Measurements from ENCODE around the gene PLS1.
"Not testable (repeated sequence)": the region's sequence is repeated elsewhere in the genome, so short reads cannot be mapped to it uniquely, and the experiment has no call there.

The PLS1 gene

GRCh38 chr3:142563496-142563997 is 32.6 kb upstream of the PLS1 start:
- Histone ChIP-seq H3K27me3 (no peaks in the 10 kb centered on the region), H3K36me3 (peaks cover 17% of the 10 kb centered on the region), H3K4me1 (ENCODE audit: control insufficient read depth in 1 of 2, insufficient read depth in 1 of 2, low read depth in 1 of 2, low read length in 1 of 2) (no peaks in the 10 kb centered on the region), H3K4me3 (ENCODE audit: low read depth in 1 of 2, low read length in 1 of 2) (no peak overlapping the region), H3K27ac (no peak overlapping the region), H3K9me3 (no peaks in the 10 kb centered on the region)
- TF ChIP-seq, protein P1, sequence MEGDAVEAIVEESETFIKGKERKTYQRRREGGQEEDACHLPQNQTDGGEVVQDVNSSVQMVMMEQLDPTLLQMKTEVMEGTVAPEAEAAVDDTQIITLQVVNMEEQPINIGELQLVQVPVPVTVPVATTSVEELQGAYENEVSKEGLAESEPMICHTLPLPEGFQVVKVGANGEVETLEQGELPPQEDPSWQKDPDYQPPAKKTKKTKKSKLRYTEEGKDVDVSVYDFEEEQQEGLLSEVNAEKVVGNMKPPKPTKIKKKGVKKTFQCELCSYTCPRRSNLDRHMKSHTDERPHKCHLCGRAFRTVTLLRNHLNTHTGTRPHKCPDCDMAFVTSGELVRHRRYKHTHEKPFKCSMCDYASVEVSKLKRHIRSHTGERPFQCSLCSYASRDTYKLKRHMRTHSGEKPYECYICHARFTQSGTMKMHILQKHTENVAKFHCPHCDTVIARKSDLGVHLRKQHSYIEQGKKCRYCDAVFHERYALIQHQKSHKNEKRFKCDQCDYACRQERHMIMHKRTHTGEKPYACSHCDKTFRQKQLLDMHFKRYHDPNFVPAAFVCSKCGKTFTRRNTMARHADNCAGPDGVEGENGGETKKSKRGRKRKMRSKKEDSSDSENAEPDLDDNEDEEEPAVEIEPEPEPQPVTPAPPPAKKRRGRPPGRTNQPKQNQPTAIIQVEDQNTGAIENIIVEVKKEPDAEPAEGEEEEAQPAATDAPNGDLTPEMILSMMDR (IDR thresholded peaks at IDR 0.05): no peak

DNA sequence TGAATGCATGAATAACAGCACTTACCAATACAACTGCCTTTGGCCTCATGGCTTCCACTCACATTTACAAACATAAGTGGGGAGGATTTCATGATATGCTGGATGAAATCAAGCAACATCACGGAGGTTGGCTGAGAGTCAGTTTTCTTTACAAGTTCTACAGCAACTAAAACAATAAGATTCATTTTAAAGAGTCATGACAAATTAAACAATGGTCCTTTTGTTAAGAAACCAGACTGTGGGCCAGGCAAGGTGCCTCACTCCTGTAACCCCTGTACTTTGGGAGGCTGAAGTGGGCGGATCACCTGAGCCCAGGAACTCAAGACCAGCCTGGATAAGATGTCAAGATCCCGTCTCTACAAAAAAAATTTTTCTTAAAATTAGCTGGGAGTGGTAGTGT is 30.1 kb upstream of the PLS1 start:
- H3K27me3 ChIP-seq: no peaks in the 10 kb centered on the region
- TF ChIP-seq, protein P1 (IDR thresholded peaks at IDR 0.05): no peak
- no peak overlapping the region for H3K27ac ChIP-seq
- H3K9me3 ChIP-seq: no peaks in the 10 kb centered on the region
- H3K4me1 ChIP-seq (ENCODE audit: control insufficient read depth in 1 of 2, insufficient read depth in 1 of 2, low read depth in 1 of 2, low read length in 1 of 2): no peaks in the 10 kb centered on the region
- H3K4me3 ChIP-seq (ENCODE audit: low read depth in 1 of 2, low read length in 1 of 2): no peak overlapping the region
- peaks cover 7% of the 10 kb centered on the region for H3K36me3 ChIP-seq

DNA sequence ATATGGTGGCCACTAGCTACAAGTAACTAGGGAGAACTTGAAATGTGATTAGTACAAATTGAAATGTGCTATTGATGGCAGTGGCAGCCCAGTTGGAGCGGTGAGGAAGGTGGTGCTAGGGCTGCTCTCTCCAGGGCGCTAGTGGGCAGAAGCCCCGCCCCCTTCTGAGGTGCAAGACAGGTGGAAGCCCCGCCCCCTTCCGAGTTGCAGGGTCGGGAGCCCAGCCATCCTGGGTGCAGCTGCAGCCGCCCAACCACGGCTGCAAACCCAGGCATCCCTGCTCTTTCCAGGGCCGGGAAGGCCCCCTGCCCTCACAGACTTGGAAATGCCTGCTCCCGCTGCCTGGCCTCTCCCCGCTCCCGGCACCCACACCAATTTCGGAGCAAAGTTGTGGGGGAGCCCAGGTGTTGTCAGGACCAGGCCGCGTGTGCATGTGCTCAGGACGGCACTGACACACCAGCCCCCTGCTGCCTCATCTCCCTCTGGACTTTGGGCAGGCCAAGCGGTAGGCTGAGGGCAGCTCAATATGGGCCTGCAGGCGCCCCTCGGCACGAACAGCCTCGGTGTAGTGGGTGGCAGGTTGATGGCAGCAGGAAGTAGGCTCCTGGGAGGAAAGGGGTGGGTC is 27.7 kb upstream of the PLS1 start:
- Histone ChIP-seq H3K27me3 (no peaks in the 10 kb centered on the region), H3K36me3 (peaks cover under 1% of the 10 kb centered on the region), H3K4me3 (ENCODE audit: low read depth in 1 of 2, low read length in 1 of 2) (no peak overlapping the region), H3K4me1 (ENCODE audit: control insufficient read depth in 1 of 2, insufficient read depth in 1 of 2, low read depth in 1 of 2, low read length in 1 of 2) (no peaks in the 10 kb centered on the region), H3K9me3 (no peaks in the 10 kb centered on the region), H3K27ac (no peak overlapping the region)
- TF ChIP-seq, protein P1 (IDR thresholded peaks at IDR 0.05): no peak

DNA sequence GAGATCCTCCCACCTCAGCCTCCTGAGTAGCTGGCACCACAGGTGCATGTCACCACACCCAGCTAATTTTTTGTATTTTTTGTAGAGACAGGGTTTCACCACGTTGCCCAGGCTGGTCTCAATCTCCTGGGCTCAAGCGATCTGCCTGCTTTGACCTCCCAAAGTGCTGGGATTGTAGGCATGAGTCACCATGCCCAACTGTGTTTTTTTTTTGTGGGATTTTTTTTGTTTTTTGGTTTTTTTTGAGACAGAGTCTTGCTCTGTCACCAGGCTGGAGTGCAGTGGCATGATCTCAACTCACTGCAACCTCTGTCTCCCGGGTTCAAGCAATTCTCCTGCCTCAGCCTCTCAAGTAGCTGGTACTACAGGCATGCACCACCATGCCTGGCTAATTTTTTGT is 26.8 kb upstream of the PLS1 start:
- not testable (repeated sequence) for H3K36me3 ChIP-seq; H3K4me3 ChIP-seq (ENCODE audit: low read depth in 1 of 2, low read length in 1 of 2); H3K9me3 ChIP-seq; H3K4me1 ChIP-seq (ENCODE audit: control insufficient read depth in 1 of 2, insufficient read depth in 1 of 2, low read depth in 1 of 2, low read length in 1 of 2); H3K27ac ChIP-seq; H3K27me3 ChIP-seq

GRCh38 chr3:142574223-142574622 is 22.0 kb upstream of the PLS1 start:
- H3K36me3 ChIP-seq; H3K27me3 ChIP-seq; H3K4me3 ChIP-seq (ENCODE audit: low read depth in 1 of 2, low read length in 1 of 2); H3K9me3 ChIP-seq: not testable (repeated sequence)
- H3K27ac ChIP-seq: peak overlapping the region; percentile 61
- peaks cover 18 to 23% of the 10 kb centered on the region in 2 experiments for H3K4me1 ChIP-seq (ENCODE audit: control insufficient read depth in 1 of 2, insufficient read depth in 1 of 2, low read depth in 1 of 2, low read length in 1 of 2)

- Histone ChIP-seq H3K4me1 (ENCODE audit: control insufficient read depth in 1 of 2, insufficient read depth in 1 of 2, low read depth in 1 of 2, low read length in 1 of 2) (peaks cover 20 to 23% of the 10 kb centered on the region in 2 experiments), H3K36me3 (no peaks in the 10 kb centered on the region), H3K9me3 (no peaks in the 10 kb centered on the region), H3K4me3 (ENCODE audit: low read depth in 1 of 2, low read length in 1 of 2) (no peak overlapping the region), H3K27ac (peak overlapping the region; percentile 61), H3K27me3 (no peaks in the 10 kb centered on the region)
- TF ChIP-seq, protein P1 (IDR thresholded peaks at IDR 0.05): no peak
Observed at GRCh38 chr3:142574665-142575064, 21.5 kb upstream of the PLS1 start.
